ES-I3 (cell line): ENCODE data around the gene ZFAND2B.

Experiments
- H3K36me3 ChIP-seq: 2 replicates; pipeline ENCODE4 v1.6.1; 2013; ENCODE audit warnings: mild to moderate bottlenecking, low read length, control low read depth, moderate library complexity; ENCODE audit not compliant: insufficient read depth
- H3K4me1 ChIP-seq: 2 replicates; pipeline ENCODE4 v1.6.1; 2013; ENCODE audit warnings: mild to moderate bottlenecking, control low read depth, low read length; ENCODE audit not compliant: insufficient read depth
- H3K9ac ChIP-seq: 2 replicates; pipeline ENCODE4 v1.6.1; 2013; ENCODE audit warnings: low read depth, mild to moderate bottlenecking, low read length, moderate library complexity
- H3K9me3 ChIP-seq: 2 replicates; pipeline ENCODE4 v1.6.1; 2013; ENCODE audit warnings: mild to moderate bottlenecking, low read length, moderate library complexity; ENCODE audit not compliant: control insufficient read depth, insufficient read depth

Gene ZFAND2B

DNA sequence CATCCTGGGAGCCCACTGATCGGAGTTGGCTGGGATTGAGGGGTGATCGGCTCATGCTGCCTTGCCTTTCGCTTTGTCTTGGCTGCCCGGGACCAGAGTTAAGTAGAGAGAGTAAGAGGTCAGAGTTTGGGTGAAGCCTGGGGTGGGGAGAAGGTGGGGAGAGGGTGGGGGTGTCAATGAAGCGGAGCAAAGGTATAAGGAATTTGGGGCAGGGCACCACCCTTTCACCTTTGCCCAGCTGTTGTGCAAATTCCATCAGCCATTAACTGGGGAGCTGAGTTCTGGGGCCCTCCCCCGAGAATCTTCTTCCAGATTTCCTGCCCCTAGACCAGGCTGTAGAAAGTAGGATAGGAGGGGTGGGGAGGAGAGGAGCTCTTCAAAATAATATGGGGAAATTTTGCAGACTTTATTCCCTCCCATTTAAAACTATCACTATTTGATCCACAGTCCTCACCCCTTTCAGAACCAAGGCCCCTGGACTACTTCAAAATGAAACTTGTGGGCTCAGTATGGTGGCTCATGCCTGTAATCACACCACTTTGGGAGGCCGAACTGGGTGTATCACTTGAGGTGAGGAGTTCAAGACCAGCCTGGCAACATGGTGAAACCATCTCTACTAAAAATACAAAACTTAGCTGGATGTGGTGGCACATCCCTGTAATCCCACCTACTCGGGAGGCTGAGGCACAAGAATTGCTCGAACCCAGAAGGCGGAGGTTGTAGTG lies 36.5 kb upstream of the ZFAND2B start, which contains the start of gene SLC23A3:
Gene SLC23A3, minus strand, starts transcription at position 100 of the 725 bp plus-strand sequence. Its CDS starts 45 bp downstream, at position 55.
- Histone ChIP-seq H3K9me3 (no peaks in the 10 kb centered on the region), H3K36me3 (no peaks in the 10 kb centered on the region), H3K9ac (no peak within 1 kb of the TSS), H3K4me1 (peaks cover 4% of the 10 kb centered on the region; the same call in 1 of the 2 replicates)

DNA sequence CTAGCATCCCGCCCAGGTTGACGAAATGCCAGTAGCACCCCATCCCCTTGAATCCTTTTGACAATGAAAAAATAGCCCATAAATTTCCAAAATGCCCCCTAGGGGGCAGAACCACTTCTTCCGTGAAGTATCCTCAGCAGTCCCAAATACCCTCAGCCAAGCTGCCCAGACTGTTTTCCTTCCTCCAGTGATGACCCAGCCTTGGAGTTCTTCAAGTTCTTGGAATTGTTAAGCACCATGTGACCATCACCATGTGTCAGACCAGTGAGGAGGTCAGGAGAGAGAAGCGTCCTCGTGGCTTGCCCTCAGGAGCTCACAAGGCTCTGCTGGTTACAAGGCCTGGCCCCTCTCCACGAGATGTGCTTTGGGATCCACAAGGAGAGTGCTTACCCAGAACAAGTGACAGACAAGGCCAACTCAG lies 35.3 kb upstream of the ZFAND2B start:
- H3K36me3 ChIP-seq: no peaks in the 10 kb centered on the region
- H3K9ac ChIP-seq: no peak overlapping the region
- H3K4me1 ChIP-seq: peaks cover 10% of the 10 kb centered on the region; the same call in 1 of the 2 replicates
- H3K9me3 ChIP-seq: no peaks in the 10 kb centered on the region

DNA sequence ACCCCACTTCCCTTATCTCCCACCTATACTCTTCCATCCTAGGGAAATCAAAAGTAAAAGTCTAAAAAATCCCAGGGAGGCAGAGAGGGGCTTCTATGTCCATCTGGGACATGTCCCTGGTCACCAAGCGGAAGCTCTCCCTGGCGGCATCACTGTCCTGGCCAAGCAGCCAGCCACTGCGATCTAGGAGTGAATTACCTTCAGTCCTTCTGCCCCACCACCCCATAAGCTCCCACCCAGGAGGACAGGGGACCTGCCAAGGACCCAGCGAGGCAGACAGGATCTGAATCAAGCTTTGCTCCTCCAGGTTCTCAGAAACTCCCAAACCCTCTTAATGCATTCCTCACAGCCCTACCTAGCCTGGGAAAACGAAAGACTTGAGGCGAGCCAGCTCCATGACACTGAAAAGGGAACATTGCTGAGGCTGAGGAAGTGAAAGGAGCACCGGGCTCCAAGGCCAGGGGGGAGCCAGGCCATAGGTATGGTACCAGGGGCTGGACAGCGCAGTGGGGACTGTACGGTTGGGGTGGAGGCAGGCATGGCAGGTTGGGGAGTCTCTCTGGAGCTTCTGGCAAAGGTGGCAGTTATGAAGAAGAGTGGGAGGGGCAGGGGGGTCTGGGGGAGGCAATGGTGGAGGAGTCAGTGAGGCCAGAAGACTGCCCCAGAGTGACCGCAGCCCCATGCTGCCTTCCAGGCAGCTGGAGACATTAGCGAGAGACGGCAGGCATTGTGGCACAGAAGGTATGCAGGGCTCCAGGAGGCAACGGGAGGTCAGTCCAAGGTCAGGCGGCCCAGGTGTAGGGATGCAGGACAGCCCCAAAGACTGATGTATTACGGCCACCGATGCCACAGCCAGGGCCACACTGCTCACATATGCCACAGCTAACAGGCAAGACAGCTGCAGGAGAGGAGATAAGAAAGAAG lies 34.1 kb upstream of the ZFAND2B start:
- no peaks in the 10 kb centered on the region for H3K9me3 ChIP-seq
- H3K4me1 ChIP-seq: peaks cover 10% of the 10 kb centered on the region; the same call in 1 of the 2 replicates
- H3K36me3 ChIP-seq: no peaks in the 10 kb centered on the region
- no peak overlapping the region for H3K9ac ChIP-seq

DNA sequence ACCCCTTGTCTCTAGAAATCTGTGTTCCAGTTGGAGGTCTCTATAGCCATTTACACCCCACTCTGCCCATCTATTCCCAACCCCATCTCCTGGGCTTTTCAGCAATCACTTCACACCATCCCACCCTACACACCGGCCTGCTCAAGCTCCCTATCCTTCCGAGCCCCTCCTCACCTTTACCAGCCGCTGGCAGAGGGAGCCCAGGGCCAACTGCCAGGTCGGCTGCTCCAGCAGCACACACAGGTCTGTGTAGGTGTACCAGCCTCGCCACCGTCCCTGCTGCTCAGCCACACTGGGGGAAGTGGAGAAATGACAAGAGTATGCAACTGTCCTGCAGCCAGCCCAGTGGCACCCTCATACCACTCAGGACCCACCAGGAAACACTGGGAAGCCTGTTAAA lies 33.4 kb upstream of the ZFAND2B start:
- Histone ChIP-seq H3K36me3 (no peaks in the 10 kb centered on the region), H3K9me3 (no peaks in the 10 kb centered on the region), H3K9ac (no peak overlapping the region), H3K4me1 (peaks cover 10% of the 10 kb centered on the region; the same call in 1 of the 2 replicates)

DNA sequence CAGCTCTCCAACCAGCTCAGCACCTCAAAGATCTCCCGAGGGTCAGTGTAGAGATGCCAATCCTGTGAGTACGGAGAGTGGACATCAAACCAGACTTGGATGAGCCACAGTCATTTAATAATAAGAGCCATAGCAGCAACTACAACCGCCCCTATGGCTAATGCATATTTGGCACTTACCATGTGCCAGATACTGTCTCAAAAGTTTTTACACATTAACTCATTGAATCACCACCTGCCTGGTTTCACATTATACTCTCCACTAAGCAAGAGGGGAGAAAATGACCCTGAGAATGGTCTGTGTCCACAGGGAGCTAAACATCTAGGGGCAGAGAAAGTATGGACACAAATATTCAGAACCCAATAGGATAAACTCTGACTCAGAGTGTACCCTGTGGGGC lies 32.4 kb upstream of the ZFAND2B start:
- Histone ChIP-seq H3K9me3 (no peaks in the 10 kb centered on the region), H3K9ac (no peak overlapping the region), H3K36me3 (no peaks in the 10 kb centered on the region), H3K4me1 (peaks cover 10% of the 10 kb centered on the region; the same call in 1 of the 2 replicates)

DNA sequence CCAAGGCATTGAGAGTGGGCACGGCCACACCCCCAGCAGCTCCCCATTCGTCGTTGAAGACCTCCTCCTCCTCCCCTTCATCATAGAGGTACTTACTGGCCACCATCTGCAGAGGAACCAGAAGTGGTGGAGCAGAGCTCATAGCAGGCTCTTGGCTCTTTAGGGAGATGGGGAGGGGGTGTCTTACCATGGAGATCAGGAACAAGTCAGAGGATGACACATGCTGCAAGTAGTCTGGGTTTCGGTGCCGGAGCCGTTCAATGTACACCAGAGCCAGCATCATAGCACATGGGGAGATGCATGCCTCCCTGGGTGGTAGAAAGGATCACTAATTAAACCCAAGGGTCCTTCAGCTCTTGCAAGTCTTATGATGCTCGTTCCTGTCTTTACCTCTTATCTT lies 31.8 kb upstream of the ZFAND2B start:
- Histone ChIP-seq H3K36me3 (no peaks in the 10 kb centered on the region), H3K4me1 (peaks cover 10% of the 10 kb centered on the region; the same call in 1 of the 2 replicates), H3K9me3 (no peaks in the 10 kb centered on the region), H3K9ac (no peak overlapping the region)

DNA sequence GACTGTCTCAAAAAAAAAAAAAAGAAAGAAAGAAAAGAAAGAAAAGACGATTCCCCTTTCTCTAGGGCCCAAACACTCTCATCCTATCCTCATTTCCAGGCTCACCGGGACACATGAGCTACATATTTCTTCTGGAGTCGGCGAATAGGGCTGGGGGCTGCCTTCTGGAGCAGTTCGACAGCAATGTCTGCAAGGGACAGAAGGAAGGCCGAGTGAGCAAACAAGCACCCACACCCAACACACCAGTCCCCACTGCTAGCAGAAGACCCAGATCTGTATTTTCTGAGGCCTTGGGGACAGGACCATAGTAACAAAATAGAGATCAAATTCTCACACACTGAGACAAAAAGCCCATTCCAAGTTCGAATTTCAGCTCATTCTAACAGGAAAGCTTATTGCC lies 31.1 kb upstream of the ZFAND2B start:
- Histone ChIP-seq H3K4me1 (peaks cover 10% of the 10 kb centered on the region; the same call in 1 of the 2 replicates), H3K9ac (0 out of 2 replicates have a peak overlapping the region, but pooled peaks have one; percentile 94), H3K9me3 (no peaks in the 10 kb centered on the region), H3K36me3 (no peaks in the 10 kb centered on the region)

DNA sequence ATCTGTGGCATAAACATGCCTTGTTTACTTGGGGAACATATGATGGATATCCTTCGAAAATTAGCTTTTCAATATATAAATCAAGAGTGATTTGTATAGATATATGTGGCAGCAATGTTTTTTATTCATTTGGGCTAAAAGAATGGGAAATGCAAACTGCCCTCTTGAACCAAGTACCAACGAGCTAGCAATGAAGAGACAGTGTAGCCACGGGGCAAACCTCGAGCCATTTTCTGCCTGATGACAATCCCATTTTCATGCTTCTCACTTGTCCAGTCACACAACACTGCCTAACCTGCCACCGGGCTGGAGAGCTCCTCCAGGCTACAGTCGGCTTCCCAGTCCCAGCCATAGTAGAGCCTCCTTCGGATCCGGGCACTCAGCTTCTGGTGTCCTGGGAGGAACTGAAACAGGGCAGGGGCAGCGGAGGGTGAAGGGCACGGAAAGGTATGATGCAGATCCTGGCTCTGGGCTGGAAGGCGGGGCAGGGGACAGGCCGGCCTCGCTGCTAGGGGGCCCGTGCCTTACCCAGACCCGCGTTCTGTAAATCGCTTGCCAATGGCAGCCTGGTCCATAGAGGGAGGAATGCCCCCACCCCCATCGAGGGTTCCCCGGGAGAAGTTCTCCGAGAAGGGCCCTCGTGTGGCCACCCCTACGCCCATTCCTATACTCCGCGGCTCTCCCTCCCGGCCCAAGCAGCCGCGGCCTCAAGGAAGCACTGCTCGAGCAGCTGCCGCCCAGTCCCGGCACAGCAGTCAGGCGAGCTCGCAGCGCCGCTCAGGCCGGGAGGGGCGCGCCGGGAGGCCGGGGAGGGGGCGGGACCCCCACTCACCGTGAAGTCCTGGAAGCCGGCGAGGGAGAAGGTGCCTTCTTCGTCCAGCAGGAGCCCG lies 30.4 kb upstream of the ZFAND2B start:
- peaks cover 10% of the 10 kb centered on the region; the same call in 1 of the 2 replicates for H3K4me1 ChIP-seq
- no peaks in the 10 kb centered on the region for H3K36me3 ChIP-seq
- H3K9me3 ChIP-seq: no peaks in the 10 kb centered on the region
- H3K9ac ChIP-seq: peak overlapping the region; percentile 94

DNA sequence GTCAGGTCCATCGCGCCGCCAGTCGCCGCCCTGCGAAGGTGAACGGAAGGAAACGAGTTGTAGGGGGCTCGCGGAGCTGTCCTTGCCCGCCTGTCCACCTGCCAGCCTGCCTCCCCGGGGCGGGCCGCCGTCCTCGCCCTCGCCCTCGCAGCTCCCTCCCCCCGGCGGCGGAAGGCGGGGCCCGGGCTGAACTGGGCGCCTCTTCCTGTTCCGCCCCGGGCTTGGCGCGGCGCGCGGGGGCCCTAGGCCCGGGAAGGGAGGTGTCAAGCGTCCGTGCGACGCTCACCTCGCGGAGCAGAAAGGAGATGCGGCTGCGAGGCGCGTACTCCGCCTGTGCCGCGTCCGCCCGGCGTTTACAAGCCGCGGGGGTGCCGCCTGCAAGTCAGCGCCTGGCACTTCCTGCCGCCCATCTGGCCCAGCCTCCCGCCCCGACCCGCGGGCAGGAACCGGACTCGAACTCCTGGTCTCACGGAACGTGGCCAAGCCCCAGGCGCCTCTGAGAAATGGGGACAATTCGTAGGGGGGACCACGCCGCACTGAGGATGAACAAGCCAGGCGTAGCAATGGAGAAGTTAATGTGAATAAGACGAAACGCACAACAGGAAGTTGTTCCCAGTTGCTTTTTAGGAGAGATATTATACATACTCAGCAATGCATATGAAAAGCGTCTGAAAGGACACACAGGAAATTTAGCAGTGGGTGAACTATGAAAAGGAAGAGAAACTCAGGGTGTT lies 29.6 kb upstream of the ZFAND2B start, which contains the start of gene CNPPD1:
Gene CNPPD1, minus strand, starts transcription at position 108 of the 734 bp plus-strand sequence. Its CDS starts 97 bp downstream, at position 11.
- H3K4me1 ChIP-seq: peaks cover 5% of the 10 kb centered on the region; the same call in 1 of the 2 replicates
- no peaks in the 10 kb centered on the region for H3K36me3 ChIP-seq
- no peaks in the 10 kb centered on the region for H3K9me3 ChIP-seq
- peak within 1 kb of the TSS; percentile 94 for H3K9ac ChIP-seq

DNA sequence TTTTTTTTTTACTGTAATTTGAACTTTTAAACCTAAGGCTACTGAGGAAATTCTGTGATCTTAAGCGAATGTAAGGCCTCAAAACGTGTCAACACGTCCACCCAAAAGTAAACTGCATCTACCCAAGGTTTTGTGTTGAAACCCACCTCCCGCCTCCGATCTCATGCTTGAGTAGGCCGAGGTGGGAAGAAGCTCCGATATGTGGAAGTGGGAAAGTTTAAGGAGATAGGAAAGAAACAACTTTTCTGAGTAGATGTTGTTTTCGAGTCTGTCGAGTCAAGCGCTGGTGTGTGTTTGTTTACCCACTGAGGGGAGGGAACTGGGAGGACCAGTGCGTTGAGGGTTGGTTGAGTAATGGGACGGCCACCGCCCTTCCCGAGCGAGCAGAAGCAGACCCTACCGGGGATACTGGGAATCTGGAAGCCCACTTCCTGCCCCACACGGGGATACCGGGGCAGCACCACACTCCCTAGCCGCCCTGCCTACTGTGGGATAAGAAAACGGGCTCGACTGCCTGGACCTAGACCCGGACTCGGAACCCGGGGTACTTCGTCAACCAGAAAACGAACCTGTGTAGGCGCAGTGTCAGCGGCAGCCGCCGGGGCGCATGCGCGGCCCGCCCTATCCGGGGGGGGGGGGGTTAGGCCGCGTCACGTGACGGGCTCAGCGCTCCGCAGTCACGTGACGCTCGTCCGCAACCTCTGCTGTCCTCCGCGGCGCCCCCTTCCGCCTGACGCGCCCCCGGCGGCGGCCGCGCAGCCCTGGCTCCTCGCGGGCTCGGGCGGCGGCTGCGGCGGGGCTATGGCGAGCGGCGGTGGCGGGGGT lies 28.8 kb upstream of the ZFAND2B start, which contains the start of gene RETREG2:
Gene RETREG2, plus strand, starts transcription at position 724 of the 825 bp plus-strand sequence. Its CDS starts 78 bp downstream, at position 802.
- Histone ChIP-seq H3K9me3 (no peaks in the 10 kb centered on the region), H3K9ac (peak within 1 kb of the TSS; percentile 94), H3K4me1 (peaks cover 5% of the 10 kb centered on the region; the same call in 1 of the 2 replicates), H3K36me3 (no peaks in the 10 kb centered on the region)

DNA sequence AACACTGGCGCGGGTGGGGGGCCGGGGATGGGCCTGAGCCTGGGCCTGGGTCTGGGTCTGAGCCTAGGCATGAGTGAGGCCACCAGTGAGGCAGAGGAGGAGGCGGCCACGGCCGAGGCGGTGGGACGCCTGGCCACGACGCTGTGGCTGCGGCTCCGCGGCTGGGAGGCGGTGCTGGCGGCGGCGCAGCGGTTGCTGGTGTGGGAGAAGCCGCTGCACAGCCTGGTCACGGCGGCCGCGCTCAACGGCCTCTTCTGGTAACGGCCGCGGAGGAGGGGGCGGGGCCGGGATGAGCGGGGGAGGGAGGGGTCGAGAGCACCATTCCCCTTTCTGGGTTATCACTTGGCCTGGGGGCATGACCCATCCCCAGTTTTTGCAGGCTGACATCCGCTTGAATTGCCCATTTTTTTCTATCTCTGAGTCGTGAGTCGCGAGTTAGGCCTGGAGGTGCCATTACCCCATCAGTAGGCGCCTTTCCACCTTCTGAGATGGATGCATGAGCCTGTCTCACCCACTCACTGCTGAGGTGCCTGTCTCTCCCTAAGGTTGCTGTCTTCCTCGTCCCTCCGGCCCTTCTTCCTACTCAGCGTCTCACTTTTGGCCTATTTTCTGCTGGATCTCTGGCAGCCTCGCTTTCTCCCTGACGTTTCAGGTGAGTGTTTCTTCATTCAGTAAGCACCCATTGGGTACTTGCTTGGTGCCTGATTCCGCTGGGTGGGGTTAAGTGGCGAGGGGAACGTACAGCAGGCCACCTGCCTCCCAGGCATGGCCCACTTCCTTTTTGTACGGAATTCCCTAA lies 28.0 kb upstream of the ZFAND2B start:
- Histone ChIP-seq H3K9ac (peak overlapping the region; percentile 94), H3K9me3 (no peaks in the 10 kb centered on the region), H3K36me3 (no peaks in the 10 kb centered on the region; the same call in 1 of the 2 replicates), H3K4me1 (peaks cover 5% of the 10 kb centered on the region; the same call in 1 of the 2 replicates)
